HuH-7.5 (cell line): Measurements from ENCODE around the gene TKTL2.

Source experiments
- DNase-seq: peaks from one replicate; pipeline ENCODE4 v3.0.0; 2011; ENCODE audit warnings: low spot score

Gene TKTL2, protein sequence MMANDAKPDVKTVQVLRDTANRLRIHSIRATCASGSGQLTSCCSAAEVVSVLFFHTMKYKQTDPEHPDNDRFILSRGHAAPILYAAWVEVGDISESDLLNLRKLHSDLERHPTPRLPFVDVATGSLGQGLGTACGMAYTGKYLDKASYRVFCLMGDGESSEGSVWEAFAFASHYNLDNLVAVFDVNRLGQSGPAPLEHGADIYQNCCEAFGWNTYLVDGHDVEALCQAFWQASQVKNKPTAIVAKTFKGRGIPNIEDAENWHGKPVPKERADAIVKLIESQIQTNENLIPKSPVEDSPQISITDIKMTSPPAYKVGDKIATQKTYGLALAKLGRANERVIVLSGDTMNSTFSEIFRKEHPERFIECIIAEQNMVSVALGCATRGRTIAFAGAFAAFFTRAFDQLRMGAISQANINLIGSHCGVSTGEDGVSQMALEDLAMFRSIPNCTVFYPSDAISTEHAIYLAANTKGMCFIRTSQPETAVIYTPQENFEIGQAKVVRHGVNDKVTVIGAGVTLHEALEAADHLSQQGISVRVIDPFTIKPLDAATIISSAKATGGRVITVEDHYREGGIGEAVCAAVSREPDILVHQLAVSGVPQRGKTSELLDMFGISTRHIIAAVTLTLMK

DNA sequence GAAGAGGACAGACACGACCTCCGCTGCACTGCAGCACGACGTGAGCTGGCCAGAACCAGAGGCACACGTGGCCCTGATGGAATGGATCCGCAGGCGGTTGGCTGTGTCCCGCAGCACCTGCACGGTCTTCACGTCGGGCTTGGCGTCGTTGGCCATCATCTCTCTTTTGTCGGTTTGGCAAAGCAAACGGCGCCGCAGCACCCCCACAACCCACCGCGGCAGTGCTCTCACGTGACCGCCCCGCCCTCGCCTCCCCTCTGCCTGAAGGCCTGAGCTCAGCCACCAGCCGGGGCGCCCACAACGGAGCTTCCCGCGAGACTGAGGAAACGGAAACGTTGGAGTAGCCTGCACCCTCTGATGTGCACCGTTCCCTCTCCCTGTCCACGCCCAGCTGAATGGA lies at the start of gene TKTL2:
Gene TKTL2, minus strand, starts transcription at position 179 of the 400 bp plus-strand sequence. Its CDS starts 20 bp downstream, at position 159.
- no peak for DNase-seq

DNA sequence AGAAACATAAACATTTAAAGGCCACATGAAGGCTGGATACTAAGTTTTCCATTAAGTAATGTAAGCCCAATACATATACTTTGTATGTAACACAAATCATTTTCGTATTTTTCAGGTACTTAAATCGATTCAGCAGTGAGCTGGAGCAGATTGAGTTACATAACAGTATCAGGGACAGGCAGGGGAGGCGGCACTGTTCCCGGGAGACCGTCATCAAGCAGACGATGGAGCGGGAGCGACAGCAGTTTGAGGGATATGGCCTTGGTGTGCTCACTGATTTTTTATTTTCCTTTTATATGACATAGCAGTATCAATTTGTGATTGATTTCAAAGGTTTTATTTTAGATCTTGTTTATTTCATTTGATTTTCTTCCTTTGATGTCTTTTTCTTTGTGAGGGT lies 41.6 kb upstream of the TKTL2 start:
- no peak for DNase-seq

DNA sequence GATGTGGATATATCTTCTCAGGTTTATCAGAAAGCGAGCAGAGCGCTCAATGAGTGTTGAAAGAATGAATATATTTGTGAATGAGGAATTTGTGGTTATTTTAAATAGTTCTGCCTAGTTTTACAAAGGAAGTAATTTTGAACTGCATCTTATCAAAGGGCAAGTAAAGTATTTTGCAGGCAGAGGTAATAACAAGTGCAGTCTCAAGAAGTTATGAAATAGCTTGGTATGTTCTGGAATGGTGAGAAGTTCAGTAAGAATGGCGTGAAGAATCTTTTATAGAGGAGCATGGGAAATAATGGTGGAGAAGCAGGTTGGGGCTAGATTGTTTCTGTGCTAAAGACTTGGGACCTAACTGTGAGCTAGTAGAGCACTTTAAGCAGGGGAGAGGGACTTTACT lies 31.8 kb upstream of the TKTL2 start:
- no peak for DNase-seq

DNA sequence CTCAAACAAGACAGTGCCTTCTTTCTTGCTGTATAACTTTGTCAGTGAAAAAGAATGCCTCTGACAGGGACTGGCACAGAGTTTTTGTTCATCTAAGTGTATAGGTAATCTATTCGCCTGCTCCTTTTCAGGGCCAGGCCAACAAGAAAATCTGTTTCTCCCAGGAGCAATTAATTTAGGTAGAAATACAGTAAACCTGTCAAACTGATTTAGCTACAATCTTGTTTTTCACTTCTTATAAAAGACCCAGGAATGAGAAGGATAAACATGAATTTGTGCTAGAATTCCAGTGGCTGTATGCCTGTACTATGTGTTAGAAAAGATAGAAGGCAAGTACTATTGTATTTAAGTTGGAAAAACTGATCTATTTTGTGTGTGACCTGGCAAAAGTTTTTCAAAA lies 27.0 kb upstream of the TKTL2 start:
- DNase-seq: no peak

DNA sequence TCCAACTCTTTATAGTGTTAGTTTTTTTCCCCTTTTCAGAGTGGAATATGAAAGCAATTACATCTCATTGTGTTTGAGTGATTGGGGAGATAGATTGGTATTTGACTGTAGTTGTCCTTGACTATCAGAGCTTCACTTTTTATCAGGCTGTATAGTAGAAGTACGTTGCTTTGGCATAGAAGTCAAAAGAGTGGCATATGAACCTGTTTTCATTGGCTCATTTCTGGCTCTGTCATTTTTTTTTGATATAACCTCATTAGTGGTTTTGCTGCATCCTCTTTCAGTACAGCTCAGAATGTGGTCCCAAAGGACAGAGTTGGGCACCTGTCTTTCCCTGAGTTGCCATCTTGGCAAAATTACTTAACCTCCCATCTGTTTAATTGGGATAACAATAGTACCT lies 22.3 kb upstream of the TKTL2 start:
- no peak for DNase-seq

DNA sequence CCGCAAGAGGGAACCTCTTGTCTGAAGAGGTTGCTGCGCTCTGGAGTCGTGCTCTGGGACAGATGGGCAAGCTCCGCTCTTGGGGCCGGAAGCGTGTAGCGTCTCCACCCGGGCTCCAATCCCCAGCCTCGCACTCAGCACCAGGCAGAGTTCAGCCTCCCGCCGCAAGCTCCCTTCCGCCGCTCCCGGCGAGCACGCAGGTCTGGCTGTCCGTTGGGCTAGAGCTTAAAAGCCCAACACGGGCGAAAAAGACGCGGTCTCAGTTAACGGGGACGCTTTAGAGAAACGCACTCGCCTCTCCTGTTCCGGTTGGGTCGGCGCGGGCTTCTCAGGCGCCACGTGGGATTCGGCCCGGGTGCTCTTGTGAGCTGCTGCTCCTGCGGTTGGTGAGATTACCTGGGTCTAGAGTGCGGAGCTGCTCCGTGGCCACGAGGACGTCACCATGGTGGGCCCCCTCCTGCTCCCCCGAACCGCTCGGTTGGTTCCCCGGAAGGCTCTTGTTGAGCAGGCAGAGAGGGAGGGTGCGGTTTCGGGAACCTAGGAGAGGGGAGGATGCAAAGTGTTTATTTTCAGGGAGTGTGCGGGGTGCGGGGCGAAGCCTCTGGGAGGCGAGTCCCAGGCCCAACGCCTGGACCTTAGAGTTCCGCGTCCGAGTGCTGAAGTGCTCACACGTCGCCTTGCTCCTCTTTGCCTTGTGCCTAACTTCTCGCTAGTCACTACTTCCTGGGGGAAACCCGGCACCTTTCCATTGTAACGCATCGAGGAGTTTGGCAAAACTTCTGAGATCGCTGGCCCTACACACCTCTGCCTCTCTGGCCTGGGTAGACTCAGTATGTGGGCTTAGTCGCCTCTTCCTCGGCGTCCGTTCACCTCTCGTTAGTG lies 21.0 kb upstream of the TKTL2 start, which contains the start of gene TMA16:
Gene TMA16, plus strand, starts transcription at position 331 of the 882 bp plus-strand sequence. Its CDS starts 112 bp downstream, at position 443.
- peak; percentile 48 for DNase-seq

DNA sequence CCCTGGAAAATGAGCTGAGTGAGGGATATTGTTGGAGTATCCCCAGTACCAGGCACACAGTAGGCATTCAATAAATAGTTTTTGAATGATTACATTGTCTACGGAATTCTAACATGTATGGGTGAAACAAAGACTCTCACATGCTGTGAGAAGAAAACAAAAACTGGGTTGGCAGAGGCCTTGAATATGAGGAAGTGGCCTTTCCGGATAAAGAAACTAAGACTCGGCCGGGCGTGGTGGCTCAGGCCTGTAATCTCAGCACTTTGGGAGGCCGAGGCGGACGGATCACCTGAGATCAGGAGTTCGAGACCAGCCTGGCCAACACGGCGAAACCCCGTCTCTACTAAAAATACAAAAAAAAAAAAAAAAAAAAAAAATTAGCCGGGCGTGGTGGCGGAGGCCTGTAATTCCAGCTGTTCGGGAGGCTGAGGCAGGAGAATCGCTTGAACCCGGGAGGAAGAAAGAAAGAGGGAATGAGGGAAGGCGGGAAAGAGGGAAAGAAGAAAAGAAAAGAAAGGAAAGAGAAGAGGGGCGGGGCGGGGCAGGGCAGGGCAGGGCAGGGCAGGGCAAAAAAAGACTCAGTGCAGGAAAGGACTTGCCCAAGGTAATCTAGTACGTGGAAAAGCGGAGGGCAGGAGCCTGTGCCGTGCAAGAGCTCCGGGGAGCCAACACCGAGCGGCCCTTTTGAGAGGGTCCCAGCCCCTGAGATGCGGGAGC lies 20.2 kb upstream of the TKTL2 start:
- DNase-seq: no peak

DNA sequence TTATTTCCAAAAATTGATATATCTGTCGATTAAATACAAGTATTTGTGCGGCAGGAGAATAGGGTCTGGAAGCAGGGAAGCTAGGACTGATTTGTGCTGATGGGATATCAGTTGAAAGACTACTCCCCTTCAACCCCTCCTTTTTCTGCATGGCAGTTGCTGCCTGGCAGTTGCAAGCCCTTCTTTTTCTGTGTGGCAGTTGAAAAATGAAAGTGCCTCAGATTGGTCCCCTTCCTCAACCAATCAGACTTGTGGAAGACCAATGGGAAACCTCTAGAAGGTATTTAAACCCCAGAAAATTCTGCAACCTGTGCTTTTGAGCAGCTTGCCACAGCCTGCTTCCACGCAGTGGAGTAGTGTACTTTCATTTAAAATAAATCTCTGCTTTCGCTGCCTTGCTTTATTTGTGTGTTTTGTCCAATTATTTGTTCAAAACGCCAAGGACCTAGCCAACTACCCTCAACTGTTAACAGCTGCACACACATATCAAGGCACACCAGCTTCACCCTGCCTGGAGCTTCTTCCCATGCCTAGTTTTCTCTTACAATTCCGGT lies 19.5 kb upstream of the TKTL2 start:
- DNase-seq: no peak

DNA sequence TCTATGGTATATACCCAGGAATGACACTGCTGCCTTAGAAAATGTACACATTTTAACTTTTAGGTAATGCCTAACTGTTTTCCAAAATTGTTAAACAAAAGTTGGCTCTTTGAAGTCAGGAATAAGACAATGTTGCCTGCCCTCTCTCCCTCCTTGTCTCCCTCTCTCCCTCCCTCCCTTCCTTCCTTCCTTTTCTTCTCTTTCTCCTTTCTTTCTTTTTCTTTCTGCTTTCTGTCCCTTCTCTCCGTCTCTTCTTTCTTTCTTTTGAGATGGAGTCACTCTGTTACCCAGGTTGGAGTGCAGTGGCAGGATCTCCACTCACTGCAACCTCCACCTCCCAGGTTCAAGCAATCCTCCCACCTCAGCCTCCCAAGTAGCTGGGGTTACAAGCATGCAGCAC lies 16.4 kb upstream of the TKTL2 start:
- no peak for DNase-seq

DNA sequence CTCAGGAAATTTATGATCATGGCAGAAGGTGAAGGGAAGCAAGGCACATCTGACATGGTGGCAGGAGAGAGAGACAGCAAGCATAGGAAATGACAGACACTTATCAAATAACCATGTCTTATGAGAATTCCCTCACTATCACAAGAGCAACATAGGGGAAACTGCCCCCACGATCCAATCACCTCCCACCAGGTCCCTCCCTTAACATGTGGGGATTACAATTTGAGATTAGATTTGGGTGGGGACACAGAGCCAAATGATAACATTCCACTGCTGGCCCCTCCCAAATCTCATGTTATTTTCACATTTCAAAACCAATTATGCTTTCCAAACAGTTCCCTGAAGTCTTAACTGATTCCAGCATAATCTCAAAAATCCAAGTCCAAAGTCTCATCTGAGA lies 12.8 kb upstream of the TKTL2 start:
- no peak for DNase-seq

DNA sequence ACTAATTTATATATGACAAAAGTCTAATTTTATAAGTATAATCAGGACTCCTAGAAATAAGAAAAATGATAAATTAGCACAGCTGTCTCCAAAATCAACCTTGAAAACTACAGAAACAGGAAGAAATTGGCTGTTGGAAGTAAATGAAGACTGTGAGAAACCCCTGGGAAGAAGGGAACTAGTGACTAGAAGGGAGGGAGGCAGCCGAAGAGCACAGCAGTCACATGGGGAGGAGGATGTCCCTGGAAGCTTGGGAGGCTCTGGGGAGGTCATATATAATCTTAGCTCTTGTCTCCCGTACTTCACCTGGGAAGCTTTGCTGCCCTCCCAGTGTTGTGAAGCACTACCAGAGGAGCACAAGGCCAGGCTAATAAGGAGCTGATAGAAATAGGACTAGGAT lies 12.0 kb upstream of the TKTL2 start:
- DNase-seq: no peak

DNA sequence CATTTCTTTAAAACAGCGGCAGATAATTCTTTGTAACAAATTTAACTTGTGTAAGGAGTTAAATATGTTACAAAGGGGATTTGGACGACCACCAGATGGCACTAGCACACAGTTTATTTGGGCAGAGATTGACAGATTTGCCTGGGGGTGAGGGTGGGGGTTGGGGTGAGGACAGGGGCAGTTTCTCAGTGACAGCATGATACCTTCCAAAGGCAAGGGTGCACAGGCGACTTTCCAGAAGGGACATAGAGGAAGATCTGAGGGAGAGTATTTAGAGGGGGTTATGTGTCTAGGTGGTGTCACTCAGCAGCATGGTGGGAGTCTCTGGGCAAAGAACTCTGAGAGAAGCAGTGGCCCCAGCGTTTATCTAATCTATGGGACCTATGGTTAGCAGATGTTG lies 11.4 kb upstream of the TKTL2 start:
- peak; percentile 19 for DNase-seq

DNA sequence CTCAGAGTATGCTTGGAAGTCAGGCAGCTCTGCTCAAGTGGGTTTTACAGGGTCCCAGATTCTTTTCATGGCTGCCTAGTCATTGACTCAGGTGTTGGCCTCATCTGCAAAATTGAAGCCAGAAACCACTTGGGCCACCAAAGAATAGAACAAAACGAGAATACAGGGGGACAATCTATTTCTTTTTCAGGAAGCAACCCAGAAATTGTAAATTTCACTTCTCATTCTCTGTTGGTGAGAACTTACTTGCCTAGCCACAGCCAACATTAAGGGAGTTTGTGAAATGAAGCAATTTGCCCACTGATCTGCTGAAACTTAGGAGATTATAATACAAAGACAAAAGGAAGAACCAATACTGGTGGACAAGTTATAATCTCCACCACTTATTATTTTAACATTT lies 8.6 kb upstream of the TKTL2 start:
- DNase-seq: no peak

DNA sequence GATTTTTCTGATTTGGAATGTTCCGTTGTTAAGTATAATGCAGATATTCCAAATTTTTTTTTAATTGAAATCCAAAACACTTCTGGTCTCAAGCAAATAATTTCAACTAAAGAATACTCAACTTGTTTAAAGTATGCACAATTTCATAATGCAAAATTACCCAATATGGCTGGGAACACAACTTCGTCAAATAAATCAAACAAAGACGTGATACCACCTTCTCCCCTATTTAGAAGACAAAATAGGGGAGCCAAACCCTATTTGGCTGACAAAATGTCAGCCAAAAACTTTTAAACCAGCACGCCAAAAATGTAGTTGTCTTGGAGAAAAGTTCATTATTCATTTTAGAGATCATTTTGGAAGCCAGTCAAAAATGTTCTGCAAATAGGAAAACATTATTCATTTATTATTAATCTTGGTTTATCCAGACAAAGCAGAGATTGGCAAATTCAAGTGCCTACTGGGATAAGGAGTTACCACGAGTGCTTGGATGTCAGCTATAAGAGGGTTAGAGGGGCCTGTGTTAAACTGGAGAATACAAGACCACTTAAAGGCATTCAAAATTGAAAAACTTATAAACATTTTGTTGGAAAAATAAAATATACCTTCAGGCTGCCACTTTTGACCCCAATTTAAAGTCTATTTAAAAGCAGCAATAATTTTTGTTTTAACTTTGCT lies 3.3 kb upstream of the TKTL2 start:
- DNase-seq: no peak

DNA sequence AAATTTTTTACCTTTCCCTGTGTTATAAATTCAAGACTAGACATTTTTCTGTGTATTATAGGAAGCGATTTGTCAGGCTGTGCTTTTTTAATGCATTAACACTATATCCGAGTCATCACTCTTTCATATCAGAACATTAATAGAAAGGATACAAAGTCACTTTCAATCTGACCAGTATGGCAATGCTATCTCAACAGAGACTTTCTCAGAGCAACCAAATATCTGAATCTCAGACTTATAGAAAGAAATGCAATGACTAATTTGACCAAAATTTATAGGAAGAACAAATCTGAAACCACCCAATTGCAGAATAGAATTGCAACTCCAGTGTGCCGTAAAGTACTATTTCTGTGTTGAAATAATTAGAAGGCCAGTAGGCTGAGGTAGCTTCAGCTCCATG lies 473 bp upstream of the TKTL2 start:
- DNase-seq: no peak

DNA sequence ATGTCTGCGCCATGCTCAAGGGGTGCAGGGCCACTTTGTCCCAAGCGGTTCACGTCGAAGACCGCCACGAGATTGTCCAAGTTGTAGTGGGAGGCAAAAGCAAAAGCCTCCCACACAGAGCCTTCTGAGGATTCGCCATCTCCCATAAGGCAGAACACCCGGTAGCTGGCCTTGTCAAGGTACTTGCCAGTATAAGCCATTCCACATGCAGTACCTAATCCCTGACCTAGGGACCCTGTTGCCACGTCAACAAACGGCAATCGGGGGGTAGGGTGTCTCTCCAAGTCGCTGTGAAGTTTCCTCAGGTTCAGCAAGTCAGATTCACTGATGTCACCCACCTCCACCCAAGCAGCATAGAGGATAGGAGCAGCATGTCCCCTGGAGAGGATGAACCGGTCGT lies 424 bp downstream of the TKTL2 start:
- no peak for DNase-seq

DNA sequence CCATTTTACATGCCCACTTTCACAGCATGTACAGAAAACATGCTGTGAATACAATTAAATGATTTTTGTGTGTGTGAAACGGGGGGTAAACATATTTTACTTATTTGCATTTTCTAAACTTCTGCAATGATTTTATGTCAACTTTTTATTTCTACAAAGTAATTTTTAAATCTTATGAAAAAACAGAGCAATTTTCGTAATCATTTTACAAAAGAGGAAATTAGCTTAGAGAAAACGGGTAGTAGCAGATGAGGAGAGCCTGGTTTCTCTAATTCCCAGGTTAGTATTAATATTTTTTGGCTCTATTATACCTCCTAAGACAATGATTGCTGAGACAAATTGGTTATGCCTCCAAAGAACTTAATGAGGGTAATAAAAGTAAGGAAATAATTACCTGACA lies 3.2 kb downstream of the TKTL2 start:
- DNase-seq: no peak

DNA sequence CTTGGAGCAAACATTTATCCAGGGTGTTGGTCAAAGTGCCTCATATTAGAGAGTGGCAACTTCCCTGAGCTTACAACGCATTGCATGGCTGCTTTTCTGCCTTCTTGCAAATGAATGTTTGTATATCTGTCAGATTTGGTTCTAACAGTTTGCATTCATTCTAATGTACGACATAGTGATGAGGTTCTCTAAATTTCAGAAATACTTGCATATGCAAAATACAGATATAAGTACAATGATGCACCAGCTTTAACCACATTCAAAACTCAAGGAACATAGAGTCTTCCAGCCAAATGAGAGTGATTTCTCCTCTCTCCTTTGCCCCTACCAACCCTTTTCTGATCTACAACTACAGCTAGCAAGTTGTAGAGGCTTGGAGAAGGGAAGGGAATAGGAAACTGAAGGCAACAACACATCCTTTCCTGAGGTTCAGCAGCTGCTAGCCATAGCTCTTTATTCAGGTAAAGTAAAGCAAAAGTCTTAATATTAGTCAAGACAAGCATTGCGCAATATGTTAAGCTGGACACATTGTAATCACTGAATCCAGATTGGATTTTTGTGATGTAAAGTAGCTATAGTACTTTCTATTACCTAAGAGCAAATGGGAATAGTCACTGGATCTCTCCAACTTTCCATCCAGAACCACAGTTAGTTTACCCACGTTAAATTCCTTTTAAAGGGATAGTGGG lies 6.3 kb downstream of the TKTL2 start:
- DNase-seq: no peak

DNA sequence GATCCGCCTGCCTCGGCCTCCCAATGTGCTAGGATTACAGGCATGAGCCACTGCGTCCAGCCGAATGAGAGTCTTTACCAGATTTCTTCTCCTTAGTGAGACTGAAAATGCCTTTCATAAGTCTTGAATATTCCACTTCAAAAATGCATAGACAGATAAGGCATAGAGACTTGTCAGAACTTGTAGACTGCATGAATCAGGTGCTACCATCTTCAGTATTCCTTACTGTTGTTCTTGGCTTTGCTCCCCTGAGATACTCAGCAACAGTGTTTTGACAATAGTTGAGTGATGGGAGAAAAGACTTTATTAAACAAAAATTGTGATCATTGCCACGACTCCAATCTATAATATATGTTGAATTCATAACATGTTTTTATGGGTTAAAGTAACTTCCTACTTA lies 11.0 kb downstream of the TKTL2 start:
- DNase-seq: no peak

DNA sequence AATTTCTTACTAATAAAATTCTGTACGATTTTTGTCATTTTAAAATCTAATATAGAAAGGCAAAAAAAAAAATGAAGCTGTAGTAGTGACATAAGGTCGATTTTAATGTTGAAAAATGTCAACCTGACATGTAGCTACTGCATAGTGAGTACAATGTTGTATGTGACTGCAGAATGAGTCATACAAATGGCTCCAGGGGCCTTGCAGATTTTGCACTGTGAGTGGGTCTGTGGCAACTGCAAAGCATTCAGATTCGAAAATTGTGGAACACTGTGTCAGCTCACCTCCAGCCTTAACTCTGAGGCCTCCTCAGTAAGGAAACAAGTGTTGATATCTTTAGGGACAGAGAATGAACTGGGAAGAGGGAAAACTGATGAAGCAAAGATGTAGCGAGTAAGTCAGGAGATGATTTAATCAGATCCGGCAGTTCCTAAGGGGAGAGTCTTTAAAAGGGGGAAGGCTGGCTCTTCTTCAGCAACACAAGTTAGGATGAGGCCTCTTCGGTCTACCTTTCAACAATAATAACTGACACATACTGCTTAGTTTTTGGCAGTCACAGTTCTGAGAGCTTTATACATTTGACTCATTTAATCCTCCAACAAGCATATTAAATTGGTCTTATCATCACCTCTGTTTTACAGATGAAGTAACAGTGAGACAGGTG lies 24.9 kb downstream of the TKTL2 start:
- DNase-seq: no peak
